ENCODE measurements around the gene LSS.

GRCh38 chr21:46181436-46181835 is 47.1 kb downstream of the LSS start:
- TF ChIP-seq POLR2AphosphoS5 (IDR thresholded peaks at IDR 0.05; ENCODE audit: borderline replicate concordance, low read depth, low read length) (no peak), EZH2 (IDR thresholded peaks at IDR 0.05) (no peak), FOXP2 (optimal IDR thresholded peaks at IDR 0.05; ENCODE audit: control extremely low read depth, extremely low read length, insufficient read depth) (no peak)
